HG03575 (cell line): ENCODE results near the gene BRD7.

Experiments
- ATAC-seq: cut with Tn5 transposase; IDR thresholded peaks from one replicate; pipeline ENCODE4 v1.9.1; 2021; ENCODE audit not compliant: unreplicated experiment, insufficient number of reproducible peaks, low FRiP score; ENCODE audit errors: extremely low read depth

Gene BRD7

DNA sequence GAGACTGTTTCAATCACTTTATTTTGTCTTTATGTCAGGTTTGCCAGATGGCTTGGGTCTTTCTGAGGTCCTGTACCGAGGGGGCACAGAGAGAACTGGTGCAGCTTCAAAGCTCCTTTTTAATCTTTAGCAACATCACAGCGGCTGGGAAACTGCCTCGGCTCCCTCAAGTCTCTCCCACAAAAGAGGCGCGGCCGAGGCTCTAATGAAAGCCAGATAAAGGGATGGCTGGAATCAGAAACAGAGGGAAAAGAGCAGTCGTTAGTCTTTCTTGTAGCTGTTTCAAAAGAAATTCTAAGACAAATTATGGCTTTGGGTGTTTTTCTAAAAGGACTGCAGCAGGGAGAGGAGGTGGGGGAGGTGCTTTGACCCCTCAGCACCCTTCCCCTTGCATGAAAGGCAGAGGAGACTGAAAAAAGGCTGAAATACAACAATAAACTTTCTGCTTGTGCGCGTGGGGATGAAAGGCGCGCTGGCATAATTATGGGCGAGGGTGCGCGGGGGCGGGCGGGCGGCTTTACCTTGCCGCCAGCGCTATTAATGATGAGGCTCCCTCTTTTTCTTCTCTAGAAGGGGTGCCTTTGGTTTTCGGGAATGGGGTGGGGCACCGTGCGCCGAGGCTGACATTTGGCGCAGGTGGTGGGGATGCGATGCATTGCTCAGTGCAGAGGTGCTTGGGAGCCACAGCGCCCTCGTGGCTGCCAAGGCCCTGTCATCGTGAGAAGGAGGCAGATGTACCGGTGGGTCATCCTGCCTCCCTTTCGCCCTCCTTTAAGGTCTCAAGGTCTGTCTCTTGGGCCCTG is 22.3 kb upstream of the BRD7 start:
- ATAC-seq, result no peak

DNA sequence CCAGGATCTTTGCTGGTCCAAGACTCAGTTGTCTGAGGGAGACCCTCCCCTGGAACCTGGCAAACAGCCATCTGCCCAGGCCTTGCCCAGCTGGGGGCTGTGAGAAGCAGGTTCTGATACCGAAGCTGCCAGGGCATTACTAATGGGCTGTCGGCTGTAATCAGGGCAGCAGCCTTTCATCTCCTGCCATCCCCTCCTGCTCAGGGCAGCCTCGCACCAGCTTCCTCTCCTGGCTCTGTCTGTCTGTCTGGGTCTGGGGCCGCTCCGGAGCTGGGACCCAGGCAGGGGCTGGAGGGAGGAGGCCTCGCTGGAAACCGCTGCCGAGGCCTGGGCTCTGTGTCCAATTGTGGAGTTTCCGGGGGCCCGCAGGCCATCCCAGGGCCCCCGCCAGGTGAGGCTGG is 21.6 kb upstream of the BRD7 start:
- no peak for ATAC-seq

DNA sequence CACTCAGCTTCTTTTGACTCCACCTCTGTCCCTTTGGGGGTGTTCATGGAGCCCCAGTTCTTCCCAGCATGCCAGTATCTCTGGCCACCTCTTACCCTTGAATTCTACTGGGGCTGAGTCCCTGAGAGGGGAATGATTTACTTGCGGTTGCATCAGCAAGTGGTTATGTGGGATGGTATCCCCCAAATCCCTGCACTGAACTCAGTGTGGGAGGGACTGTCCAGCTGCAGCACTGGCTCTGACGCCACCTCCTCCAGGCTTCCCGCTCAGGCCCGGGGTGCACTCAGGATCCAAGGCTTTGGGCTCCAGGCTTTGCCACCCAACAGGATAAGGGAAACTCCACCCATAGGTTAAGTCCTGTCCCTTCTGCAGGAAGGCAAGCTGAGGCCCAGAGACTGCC is 21.1 kb upstream of the BRD7 start:
- no peak for ATAC-seq

DNA sequence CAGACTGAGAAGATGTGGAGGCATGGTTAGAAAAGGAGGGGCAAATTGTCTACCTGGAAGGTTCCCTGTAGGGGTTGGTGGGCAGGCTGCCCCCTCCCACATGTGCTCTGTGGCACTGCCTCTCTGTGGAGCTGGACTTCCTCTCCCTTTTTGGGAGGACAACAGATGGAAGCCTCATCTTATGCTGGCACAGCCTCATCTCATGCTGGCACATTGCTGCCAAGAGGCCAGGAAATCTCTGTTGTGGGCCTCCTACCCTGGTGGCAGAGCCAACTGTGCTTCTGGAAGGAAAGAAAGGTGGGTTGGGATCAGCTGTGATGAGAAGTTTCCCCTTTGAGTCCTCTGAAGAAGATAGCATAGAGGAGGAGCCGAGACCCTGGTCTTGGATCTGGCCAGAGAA is 19.7 kb upstream of the BRD7 start:
- ATAC-seq, result no peak

DNA sequence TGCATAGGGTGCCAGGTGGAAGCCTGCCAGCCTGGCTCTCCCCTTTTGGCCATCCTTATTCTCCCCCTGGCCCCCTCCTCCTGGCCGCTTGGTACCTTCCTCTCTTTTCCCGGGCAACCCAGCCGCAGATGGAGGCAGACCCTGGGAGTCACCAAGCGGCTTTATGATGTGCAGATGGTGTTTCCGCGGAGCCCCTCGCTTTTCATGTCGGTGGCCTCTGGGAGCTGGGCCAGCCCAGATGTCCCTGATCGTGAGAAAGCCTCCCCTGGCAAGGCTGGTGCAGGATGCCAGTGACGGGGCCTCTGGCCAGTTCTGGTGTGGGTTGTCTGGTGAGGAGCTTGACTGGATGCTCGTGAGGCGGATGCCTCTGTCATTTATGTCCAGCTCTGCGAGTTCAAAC is 18.0 kb upstream of the BRD7 start:
- no peak for ATAC-seq

DNA sequence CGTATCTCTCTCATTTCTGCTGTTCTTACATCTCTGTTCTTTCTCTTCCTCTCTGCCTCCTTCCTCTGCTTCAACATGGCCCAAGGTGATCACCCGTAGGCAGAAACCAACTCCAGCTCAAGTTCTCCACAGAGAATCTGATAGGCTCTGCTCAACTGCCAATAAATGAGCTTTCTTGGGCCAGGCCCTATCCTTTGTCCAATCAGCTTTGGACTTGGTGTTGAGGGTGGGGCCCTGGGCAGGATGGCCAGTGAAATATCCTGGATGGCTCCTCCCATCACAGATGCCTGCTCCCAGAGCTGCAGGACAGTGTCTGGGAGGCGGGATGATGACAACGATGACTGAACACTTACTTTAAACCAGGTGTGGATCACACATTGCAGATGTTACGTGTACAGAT is 17.4 kb upstream of the BRD7 start:
- no peak for ATAC-seq

DNA sequence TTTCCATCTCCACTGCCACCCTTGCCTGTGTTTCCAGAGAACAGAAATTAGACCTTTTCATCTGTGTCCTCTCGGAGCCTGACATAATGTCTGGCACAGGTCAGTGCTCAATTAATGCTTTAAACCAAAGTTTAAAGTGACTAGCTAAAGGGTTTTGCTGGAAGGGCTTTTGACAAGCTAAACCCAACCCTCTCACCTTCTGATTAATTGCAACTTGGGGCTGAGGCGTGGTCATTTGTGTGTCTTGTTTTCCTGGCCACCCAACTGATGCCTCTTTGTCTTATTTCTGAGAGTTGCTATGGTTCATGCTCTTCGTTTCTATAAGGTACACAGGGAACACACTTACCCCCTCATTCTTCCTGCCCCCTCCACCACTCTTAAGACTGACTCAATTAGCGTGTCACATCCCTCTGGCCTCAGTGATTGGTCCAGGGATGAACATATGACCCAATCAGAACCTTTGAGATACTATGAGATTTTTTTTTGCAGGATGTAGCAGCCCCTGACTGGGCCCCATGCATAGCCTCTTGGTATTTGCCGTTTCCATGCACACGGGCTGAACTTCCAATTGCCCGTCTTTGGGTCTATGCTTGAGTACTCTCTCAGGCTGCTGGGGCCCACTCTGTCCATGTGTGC is 15.8 kb upstream of the BRD7 start:
- ATAC-seq, result no peak

DNA sequence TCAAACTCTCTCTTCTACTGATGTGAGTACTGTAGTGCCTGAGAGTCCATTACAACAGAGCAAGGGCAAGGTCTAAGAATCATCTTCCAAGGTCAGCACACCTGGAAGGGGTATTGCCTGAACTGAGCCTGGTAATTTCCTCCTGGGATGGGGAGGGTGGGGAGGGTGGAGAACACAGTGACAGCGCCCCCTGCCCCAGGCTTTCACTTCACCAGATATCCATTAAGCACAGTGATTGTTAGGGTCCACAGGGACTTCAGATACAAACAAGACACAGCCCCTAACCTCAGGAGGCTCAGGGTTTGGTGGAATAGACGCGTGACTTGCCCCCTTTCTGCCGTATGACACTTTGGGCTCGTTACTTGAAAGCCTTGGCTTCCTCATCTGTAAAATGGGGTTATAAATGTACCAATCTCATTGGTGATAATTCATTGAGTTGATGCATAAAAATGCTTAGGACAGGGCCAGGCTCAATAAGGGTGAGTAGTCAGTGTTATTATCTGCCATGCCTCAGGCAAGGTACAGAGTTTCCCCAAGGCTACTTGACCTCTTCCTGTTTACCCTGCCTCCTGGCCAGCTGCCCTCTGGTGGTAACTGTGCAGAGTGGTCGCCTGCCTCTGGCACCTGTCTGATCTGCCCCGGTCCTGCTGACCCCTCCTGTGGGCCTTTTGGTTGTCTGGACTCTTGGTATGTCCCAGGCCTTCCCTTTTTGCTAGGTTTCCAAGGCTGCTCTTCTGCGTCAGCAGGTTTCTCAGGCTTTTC is 13.1 kb upstream of the BRD7 start:
- ATAC-seq, result no peak

DNA sequence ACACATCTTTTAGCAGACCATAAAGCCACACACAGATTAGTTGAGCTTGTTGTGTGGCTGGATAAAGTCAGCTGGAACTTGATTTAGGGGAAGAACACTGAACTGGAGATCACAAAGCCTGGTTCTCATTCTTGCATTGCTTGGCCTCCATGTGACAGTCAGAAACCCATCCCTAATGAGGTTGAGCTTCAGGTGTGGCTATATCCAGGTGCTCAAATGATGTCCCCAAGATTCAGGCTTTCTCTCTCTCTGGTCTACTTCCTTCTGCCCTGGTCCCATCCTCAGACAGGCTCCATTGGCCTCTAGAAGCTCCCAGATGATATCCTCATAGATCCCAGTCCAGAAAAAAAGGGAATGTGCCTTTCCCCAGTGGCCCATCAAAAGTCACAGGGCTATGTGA is 9.6 kb upstream of the BRD7 start:
- ATAC-seq, result no peak

DNA sequence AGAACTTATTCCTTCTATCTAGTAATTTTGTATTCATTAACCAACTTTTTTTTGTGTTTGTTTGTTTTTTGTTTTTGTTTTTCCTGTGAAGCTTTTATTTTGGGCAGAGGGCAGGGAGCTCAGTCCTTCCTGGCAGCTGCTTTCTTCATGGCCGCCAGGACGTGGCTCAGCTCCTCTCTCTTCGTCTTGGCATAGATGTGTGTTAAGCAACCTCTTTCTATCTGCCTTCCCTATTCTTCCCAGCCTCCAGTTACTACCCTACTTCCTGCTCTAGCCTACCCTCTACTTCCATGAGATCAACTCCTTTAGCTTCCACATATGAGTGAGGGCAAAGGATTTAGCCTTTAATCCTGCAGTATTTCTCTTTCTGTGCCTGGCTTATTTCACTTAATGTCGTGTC is 8.2 kb upstream of the BRD7 start:
- no peak for ATAC-seq

DNA sequence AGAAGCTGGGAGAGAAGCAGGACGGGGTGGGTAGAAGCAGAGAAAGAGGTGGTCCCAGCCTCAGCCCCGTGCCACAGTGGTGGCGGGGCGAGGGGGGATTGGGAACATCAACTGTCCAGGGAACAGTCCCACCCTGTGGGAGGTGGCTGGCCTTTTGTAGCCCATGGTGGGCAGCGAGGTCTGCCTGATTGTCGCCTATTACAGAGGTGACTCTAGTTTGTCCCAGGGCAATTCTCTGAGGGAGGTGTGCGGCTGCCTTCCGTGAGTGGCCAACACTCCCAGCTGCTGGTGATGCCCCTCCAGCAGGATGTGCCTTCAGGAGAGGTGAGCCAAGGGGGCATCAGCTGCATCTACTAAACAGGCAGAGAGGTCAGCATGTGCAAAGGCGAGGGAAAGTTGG is 5.0 kb upstream of the BRD7 start:
- no peak for ATAC-seq

DNA sequence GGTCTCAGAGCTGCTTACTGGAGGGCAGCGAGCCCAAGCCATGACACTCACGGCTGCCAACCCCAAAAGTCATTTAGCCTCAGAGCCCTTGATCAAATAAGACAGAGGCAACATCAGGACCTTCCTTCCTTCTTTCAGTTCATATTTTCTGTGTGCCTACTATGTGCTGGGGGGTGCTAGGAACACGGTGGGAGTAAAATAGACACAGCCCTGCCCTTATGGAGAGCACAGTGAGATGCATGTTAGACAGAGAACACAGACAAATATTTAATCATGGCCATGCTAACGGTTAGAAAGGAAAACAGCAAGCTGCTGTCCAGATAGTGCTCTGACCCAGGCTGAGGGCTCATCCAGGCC is 4.5 kb upstream of the BRD7 start:
- ATAC-seq, result no peak

DNA sequence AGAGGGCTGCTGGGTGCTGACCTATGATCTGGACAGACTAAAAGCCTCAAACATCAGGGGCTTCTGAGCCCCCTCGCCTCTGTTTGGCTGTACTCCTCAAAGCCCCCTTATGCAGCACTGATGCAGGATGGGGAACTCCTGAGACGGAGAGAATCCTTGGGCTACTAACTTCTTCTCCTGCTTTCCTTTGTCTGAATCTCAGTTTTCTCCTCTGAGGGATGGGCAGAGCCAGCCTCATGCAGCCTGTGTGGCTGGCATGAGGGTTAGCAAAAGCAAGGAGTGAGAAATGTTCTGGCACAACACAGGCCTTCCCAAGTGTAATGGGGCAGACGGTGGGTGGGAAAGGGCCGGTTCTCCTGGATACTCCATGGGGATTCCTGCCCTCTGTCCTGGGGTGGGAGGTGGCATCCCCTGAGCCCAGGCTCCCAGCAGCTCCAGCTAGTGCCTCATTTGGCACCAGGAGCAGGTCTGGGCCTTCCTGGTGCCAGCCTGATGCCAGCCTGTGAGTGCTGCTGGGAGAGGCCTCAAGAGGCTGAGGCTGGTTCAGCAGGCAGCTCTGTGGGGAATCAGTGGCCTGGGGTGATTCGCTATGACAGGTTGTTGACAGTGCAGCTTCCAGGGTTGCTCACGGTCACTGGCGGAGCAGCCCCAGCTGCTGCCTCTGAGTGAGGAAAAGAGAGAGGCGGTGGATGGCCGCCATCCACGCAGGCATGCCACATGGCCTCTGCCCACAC is 4.0 kb upstream of the BRD7 start:
- no peak for ATAC-seq

DNA sequence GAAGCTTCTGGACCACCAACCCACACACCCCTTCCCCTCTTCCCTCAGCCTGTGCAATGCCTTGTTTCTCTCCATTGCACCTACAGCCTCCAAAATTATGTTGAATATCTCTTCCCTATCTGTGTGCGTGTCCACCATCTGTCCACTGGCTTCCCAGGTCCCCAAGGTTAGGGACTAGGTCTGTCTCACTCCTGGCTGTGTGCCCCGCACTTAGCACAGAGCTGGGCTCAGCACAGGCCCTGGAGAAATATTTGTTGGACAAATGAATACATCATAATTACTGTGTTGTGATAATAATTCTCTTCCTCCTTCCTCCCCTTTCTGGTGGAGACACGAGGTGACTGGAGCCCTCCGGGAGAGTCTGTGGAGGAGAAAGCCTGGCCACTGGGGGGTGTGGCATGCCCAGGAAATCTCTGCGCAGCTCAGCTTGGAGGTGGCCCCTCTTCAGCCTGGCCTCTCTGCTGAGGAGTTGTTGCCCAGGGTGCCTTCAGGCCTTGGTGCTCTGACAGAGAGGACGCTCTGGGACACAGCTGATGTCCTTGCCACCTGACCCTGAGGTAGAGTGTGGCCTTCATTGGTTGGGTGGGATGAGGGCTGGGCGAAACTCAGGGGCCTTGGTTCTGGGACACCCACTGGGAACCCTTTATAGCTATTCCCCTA is 3.3 kb upstream of the BRD7 start:
- no peak for ATAC-seq

DNA sequence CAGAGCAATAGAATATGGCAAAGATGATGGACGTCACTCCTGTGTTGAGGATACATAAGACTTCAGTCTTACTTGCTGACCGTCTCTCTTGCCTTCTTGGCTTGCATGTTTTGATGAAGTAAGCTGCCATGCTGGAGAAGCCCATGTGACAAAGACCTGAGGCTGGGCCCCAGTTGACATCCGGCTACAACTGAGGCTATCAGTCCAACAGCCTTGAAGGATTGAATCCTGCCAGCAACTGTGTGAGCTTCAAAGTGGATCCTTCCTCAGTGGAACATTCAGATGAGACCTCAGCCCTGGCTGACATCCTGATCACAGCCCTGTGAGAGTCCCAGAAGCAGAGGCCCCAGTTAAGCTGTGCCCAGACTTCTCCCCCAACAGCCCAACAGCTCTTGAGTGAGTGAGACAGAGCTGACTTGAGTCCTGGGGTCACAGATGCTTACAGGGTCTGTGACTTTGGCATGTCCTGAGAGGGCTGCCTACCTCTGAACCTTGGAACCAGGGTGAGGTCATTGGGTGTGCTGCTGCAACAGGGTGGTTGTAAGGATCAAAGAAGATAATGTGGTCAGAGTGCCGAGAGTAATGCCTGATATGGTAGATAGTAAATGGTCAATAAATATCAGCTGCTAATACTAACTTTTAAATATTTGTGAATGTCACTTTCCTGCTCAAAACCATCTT is 2.4 kb upstream of the BRD7 start:
- ATAC-seq, result no peak

DNA sequence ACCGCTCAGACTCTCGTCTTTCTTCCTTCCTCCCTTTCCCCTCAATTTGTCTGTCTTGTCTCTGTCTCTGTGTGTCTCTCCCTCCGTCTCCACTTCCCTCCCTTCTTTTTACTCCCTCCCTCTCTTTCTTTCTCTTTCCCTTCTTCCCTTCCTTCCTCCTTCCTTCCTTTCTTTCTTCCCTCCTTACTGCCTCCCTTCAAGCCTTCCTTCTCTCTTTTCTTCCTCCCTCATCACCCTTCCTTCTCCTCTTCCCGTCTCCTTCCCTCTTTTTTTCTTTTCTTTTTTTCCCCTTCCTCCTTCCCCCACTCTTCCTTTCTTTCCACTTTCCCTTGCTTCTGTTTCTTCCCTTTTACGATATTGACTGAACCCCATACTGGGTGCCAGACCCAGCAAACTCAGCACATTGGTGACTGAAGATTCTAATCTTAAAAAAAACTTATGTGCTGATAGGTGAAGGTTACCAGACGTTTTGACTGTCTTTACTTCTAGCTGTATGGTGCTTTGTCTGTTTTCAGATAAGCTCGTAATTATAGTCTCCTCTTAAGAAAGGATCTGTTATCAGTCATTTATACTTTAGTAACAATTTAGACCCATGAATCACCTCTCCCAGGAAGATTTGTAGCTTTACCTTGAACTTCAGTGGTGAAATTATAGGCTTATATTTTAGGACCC is 481 bp upstream of the BRD7 start:
- no peak for ATAC-seq

DNA sequence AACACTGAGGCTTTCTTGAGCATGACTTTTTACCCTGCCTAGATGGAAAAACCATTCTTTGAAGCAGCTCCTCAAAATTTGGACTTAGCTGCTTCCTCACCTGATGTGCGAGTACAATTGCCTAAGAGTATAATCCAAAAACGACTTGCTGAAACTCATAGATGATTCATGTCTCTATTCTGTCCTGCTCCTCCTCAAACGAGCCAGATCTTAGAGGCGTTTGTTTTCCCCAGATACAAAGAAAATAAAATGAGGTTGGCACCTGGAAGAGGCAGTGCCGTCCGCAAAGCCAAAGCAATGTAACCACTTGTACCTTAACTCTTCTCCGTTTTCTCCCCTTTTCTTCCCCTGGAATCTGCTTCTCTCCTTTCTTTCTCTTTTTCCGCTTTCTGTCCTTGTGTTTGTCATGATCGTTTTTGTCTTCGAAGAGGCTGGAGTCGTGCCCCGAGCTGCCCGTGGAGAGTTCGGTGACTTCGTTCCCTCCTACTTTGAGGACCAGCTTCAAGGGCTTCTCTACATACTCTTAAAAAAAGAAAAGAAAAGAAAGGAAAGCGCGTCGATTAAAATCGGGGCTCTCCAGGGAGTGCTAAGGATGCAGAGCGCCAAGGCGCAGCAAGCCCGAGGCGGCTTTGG is 895 bp downstream of the BRD7 start:
- no peak for ATAC-seq
